Smooth muscle cell (in vitro differentiated cells): ENCODE results near the gene PRR19. TPM values are rescaled to one million over a fixed set of nuclear protein-coding genes. Genes with fewer than 3 reads are reported as not detected.

Source experiments
- DNase-seq: peaks from one replicate; lab custom pipeline; 2025; ENCODE audit not compliant: unreplicated experiment; lab: John Stamatoyannopoulos, UW
- H2AFZ ChIP-seq: fragments of 200-600 bp; sonication (generic); 2 replicates; pipeline ENCODE4 v1.6.0; 2016; ENCODE audit warnings: antibody characterized with exemption, low read depth, mild to moderate bottlenecking
- H3F3A ChIP-seq: fragments of 200-600 bp; sonication (generic); 2 replicates; pipeline ENCODE4 v1.6.0; 2017; ENCODE audit warnings: antibody characterized with exemption, low read depth
- H3K27ac ChIP-seq: fragments of 200-600 bp; sonication (generic); 2 replicates; pipeline ENCODE4 v1.5.1; 2016; ENCODE audit warnings: low read depth, mild to moderate bottlenecking
- H3K27me3 ChIP-seq: fragments of 200-600 bp; sonication (generic); 2 replicates; pipeline ENCODE4 v1.6.1; 2016; ENCODE audit warnings: low read depth, mild to moderate bottlenecking
- H3K36me3 ChIP-seq: fragments of 200-600 bp; sonication (generic); 2 replicates; pipeline ENCODE4 v1.5.1; 2016; ENCODE audit warnings: low read depth
- H3K4me1 ChIP-seq: fragments of 200-600 bp; sonication (generic); 2 replicates; pipeline ENCODE4 v1.5.1; 2016; ENCODE audit warnings: low read depth
- H3K4me2 ChIP-seq: fragments of 200-600 bp; sonication (generic); 2 replicates; pipeline ENCODE4 v1.6.0; 2016; ENCODE audit warnings: mild to moderate bottlenecking
- H3K4me3 ChIP-seq: fragments of 200-600 bp; sonication (generic); 2 replicates; pipeline ENCODE4 v1.5.1; 2016; ENCODE audit warnings: mild to moderate bottlenecking
- H3K79me2 ChIP-seq: fragments of 200-600 bp; sonication (generic); 2 replicates; pipeline ENCODE4 v1.6.0; 2016; ENCODE audit warnings: low read depth, mild to moderate bottlenecking
- H3K9ac ChIP-seq: fragments of 200-600 bp; sonication (generic); 2 replicates; pipeline ENCODE4 v1.6.0; 2016; ENCODE audit warnings: low read depth
- H3K9me3 ChIP-seq: fragments of 200-600 bp; sonication (generic); replicated peaks from 2 replicates; pipeline ENCODE4 v1.5.1; 2016; ENCODE audit warnings: low read depth
- H4K20me1 ChIP-seq: fragments of 200-600 bp; sonication (generic); 2 replicates; pipeline ENCODE4 v1.6.0; 2016; ENCODE audit warnings: low read depth
- WGBS: methylation state at CpG from one replicate; pipeline ENCODE4 v1.1.7; 2016; ENCODE audit warnings: low lambda C conversion rate; 5-methylcytosine and 5-hydroxymethylcytosine counted together
- polyA plus RNA-seq: library from polyadenylated mRNA; unstranded; fragments of >200 nt; fragmentation: Nextera tagmentation; extraction: Ambion mirVana; gene quantifications from 2 replicates; pipeline ENCODE4 v1.2.1, GENCODE V29; 2016
- total RNA-seq: library from RNA; depleted of rRNA; stranded (reverse); fragments of >200 nt; gene quantifications from 2 replicates; pipeline ENCODE4 v1.2.3, GENCODE V29; 2014
- TF ChIP-seq, protein P1 (sequence below): fragments of 200-600 bp; sonication (generic); IDR thresholded peaks from 2 replicates; pipeline ENCODE4 v1.5.1; 2017; ENCODE audit warnings: borderline replicate concordance, mild to moderate bottlenecking, antibody characterized with exemption; ENCODE audit not compliant: insufficient read depth, poor library complexity, severe bottlenecking

The PRR19 gene
- total and polyA plus RNA-seq, 2 experiments from 2014 or later: 0.45 to 0.73 TPM

DNA sequence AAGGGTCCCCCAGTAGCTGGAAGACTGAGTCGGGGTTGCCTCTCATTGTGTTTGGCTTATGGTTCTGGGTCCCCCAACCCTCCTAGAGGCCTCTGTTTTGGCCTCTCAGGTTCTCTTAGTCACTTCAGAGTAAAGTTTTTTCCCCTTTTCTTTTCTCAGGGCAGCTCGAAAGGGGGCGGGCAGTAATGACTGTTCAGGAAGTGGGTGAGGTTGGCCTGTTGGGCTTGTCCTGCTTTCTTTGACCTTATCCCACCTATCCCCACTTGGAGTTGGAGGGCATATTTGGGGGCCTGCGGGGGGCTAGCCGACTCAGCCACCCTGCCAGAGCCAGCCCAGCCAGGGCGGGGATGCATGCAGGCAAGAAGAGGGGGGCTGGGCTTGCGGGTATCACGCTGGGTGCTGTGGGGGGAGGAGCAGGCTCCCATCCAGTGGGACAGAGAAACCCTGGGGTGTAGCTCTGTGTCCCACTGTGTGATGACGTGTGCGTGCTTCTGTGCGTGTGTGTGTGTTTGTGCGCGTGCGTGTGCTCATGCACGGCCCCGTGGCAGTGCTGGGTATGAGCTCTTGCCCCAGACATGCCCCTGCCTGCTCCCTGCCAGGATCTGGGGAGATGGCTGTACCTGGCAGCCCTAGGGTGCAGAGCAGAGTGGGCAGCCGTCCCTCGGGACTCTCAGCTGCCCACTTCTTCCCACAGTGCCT, 31.4 kb upstream of the PRR19 start:
- Histone ChIP-seq H2AFZ (no peak overlapping the region), H3K4me3 (peak overlapping the region; percentile 69), H3K27me3 (no peaks in the 10 kb centered on the region), H3K36me3 (no peaks in the 10 kb centered on the region), H3K4me2 (peak overlapping the region; percentile 91), H4K20me1 (peaks cover 9% of the 10 kb centered on the region), H3F3A (no peaks in the 10 kb centered on the region), H3K27ac (peak overlapping the region; percentile 76), H3K4me1 (peaks cover 18% of the 10 kb centered on the region), H3K9ac (peak overlapping the region; percentile 83), H3K79me2 (peaks cover 41% of the 10 kb centered on the region), H3K9me3 (no peaks in the 10 kb centered on the region)
- no peak for DNase-seq
- TF ChIP-seq, protein P1, sequence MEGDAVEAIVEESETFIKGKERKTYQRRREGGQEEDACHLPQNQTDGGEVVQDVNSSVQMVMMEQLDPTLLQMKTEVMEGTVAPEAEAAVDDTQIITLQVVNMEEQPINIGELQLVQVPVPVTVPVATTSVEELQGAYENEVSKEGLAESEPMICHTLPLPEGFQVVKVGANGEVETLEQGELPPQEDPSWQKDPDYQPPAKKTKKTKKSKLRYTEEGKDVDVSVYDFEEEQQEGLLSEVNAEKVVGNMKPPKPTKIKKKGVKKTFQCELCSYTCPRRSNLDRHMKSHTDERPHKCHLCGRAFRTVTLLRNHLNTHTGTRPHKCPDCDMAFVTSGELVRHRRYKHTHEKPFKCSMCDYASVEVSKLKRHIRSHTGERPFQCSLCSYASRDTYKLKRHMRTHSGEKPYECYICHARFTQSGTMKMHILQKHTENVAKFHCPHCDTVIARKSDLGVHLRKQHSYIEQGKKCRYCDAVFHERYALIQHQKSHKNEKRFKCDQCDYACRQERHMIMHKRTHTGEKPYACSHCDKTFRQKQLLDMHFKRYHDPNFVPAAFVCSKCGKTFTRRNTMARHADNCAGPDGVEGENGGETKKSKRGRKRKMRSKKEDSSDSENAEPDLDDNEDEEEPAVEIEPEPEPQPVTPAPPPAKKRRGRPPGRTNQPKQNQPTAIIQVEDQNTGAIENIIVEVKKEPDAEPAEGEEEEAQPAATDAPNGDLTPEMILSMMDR: no peak
- 77% methylated on average over 17 of the region's 18 CpGs for WGBS

DNA sequence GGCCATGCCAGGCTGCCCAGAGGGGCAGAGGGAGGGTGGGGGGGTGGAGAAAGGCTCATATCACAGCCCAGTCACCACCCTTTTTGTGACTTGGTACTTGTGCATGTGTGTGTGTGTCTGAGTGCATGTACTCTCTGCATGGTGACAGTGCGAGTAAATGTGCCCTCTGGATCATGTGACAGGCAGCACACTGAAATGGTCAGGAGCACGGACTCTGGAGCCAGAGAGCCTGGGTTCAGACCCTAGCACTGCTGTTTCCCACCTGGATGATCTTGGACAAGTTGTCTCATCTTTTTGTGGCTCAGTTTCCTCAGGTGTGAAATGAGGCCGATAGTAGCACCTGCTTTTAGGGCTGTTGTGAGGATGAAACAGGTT, 30.9 kb upstream of the PRR19 start:
- TF ChIP-seq, protein P1: no peak
- H3K4me3 ChIP-seq: peak overlapping the region; percentile 69
- DNase-seq: no peak
- H3K9ac ChIP-seq: no peak overlapping the region
- H3K4me2 ChIP-seq: peak overlapping the region; percentile 91
- no peaks in the 10 kb centered on the region for H3K27me3 ChIP-seq
- whole genome bisulfite sequencing: 88% methylated on average over 3 of the region's 3 CpGs
- peak overlapping the region; percentile 76 for H3K27ac ChIP-seq
- H3K79me2 ChIP-seq: peaks cover 47% of the 10 kb centered on the region
- H4K20me1 ChIP-seq: peaks cover 13% of the 10 kb centered on the region
- no peaks in the 10 kb centered on the region for H3K9me3 ChIP-seq
- no peaks in the 10 kb centered on the region for H3K36me3 ChIP-seq
- no peak overlapping the region for H2AFZ ChIP-seq
- no peaks in the 10 kb centered on the region for H3F3A ChIP-seq
- H3K4me1 ChIP-seq: peaks cover 18% of the 10 kb centered on the region

DNA sequence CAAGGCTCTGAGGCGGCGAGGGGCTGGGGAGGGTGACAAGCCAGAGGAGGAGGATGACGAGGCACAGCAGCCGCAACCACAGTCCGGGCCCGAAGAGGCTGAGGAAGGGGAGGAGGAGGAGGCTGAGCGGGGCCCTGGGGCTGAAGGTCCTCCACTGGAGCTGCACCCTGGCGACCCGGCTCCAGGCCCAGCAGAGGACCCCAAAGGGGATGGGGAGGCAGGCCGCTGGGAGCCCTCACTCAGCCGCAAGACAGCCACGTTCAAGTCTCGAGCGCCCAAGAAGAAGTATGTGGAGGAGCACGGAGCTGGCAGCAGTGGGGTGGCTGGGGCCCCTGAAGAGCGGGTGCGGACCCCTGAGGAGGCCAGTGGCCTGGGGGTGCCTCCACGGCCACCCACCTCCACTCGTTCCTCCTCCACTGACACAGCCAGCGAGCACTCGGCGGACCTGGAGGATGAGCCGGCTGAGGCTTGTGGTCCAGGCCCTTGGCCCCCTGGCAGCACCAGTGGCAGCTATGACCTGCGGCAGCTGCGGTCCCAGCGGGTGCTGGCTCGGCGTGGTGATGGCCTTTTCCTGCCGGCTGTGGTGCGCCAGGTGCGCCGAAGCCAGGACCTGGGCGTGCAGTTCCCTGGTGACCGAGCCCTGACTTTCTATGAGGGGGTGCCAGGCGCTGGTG, 29.9 kb upstream of the PRR19 start:
- H3K79me2 ChIP-seq: peaks cover 50% of the 10 kb centered on the region
- H3F3A ChIP-seq: no peaks in the 10 kb centered on the region
- H2AFZ ChIP-seq: no peak overlapping the region
- DNase-seq: no peak
- no peak overlapping the region for H3K4me3 ChIP-seq
- no peak overlapping the region for H3K4me2 ChIP-seq
- H3K4me1 ChIP-seq: peaks cover 18% of the 10 kb centered on the region
- no peaks in the 10 kb centered on the region for H3K9me3 ChIP-seq
- no peaks in the 10 kb centered on the region for H3K36me3 ChIP-seq
- no peak overlapping the region for H3K27ac ChIP-seq
- TF ChIP-seq, protein P1: no peak
- no peaks in the 10 kb centered on the region for H3K27me3 ChIP-seq
- H3K9ac ChIP-seq: no peak overlapping the region
- WGBS: 98% methylated on average over 35 of the region's 35 CpGs
- H4K20me1 ChIP-seq: peaks cover 21% of the 10 kb centered on the region
